CMK (cell line): ENCODE measurements around the gene CBLN3.

Experiments used
- DNase-seq: peaks from one replicate; pipeline ENCODE4 v3.0.0-alpha.2; 2010; ENCODE audit warnings: low read depth

CBLN3 gene

DNA sequence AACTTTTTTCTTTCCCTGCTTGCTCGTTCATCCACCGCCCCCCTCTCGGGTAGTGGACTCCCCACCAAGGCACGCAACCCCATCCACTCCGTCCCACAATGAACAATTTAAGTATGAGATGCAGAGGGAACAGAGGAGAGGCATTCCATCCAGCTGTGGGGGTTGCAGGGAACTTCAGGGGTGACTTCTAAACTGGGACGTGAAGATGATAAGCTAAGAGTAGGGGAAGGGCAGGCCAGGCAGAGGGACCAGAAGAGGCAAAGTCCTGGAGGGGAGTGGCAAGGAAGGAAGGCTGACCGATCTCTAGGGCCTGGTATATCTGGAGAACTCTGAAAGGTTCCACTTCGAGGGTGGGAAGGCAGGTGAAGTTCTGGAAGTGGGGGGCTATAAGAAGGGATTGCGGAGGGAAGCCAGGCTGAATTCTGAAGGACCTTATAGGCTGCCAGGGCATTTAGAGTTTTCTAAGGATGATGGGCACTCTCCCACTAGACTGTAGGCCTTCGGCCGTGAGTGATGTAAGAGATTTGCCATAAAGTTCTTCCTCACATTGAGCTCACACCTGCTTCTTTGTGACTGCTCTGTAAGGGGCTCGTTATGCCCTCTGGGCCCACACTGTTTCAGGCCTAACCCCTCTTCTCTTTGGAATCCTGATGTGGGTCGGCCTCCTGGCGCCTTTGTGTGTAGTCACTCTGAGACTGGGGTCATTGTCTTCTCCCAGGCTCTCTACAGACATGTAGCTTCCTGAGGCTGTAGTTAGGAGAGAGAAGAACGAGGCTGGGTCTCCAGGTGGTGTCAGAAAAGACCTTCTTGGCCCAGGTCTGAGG, 49.3 kb downstream of the CBLN3 start:
- no peak for DNase-seq

DNA sequence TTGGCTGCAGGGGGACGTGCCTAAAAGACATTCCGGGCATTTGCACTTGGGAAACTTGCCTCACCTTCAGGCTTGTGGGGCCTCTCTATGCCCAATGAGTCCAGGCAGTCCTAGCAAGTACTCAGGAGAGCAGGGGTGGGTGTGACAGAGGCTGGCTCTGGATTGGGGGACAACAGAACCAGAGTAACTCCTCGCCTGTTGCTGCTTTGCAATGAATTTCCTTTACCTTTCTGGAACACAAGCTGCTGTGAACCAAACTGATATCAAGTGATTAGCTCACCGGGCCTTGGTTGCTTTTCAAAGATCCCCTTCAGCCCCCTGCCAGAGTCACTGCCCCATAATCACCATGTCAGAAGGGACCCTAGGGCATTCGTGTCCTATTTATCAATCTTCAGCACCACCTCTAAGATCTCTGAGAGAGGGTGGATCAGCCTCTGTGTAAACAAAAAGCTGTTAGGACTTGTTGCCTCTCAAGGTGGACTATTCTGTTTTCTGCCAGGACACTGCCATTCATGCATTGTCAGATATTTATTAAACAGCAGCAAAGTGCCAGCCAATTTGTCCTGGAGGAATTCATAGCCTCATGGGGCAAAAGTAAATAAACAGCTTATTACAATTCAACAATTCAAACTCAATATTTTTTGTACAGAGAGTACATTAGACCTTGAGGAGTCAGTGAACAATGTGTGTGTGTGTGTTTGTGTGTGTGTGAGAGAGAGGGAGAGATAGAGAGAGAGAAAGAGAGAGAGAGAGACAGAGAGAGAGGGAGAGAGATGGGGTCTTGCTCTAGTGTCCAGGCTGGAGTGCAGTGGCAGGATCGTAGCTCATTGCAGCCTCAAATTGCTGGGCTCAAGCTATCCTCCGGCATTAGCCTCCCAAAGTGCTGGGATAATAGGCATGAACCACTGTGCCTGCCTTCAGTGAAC, 50.2 kb downstream of the CBLN3 start:
- DNase-seq: no peak

DNA sequence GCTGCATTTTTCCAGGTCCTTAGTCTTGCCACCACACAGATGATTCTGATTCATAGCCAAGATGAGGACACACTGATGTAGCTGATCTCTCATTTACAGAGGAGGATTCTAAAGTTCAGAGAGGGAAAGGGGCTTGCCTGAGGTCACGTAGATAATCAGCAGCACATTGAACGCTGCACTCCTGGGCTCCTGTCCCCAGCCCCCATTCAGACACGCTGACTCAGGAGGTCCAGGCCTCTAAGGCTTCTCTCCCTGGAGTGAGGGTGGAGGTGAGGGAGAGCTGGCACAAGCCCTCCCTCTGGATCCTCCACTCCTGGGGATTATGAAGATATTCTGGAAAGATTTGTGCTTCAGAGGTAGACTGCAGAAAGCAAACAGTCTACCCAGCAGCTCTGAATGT, 51.1 kb downstream of the CBLN3 start:
- DNase-seq: no peak

DNA sequence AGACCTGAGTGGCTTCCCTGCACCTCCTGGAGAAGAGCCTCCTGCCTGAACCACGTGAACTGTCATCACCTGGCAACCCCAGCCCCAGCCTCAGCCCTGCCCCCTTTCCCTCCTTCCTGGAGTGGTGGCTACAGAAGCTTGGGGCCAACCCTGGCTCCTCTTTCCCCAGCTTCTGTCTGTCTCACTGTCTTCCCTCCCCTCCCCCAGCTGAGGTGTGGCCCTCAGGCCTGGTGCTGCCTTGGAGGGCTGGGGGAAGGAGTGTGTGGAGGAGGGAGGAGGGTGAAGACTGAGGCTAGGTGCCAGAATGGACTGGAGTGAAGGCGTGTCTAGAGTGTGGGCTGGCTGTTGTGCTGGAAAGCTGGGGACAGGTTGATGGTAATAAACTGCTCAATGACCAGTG, 51.8 kb downstream of the CBLN3 start:
- DNase-seq: no peak

DNA sequence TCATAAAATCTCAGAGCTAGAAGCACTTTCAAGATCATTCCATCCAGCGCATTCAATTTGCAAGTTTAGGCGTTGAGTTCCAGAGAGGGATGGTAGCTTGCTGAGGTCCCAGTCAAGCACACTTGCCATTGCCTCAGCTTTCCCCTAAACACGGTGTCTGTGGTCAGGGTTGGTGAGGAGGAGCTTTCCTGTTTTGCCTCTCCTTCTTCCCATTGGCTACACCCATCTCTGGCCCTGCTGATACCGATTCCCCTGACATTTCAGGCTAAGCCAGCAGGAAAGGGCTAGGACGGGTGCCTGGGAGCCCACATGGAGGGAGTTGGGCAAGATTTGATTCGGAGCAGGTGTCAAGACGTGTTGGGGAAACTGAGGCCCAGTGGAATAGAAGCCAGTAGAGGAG, 52.3 kb downstream of the CBLN3 start:
- DNase-seq: no peak
